Camera-type eye (tissue), 1 donor: ENCODE data around the gene NR2F1-AS1. TPM values are rescaled to one million over a fixed set of nuclear protein-coding genes. Genes with fewer than 3 reads are reported as not detected.

Source experiments
- total RNA-seq: library from RNA; depleted of rRNA; stranded (reverse); fragments of >200 nt; gene quantifications from one replicate; pipeline ENCODE4 v1.2.3, GENCODE V29; 2014

NR2F1-AS1 gene
- 32.1 TPM for total RNA-seq

GRCh38 chr5:93580927-93581445, at the start of gene NR2F1-AS1:
Gene NR2F1-AS1 (minus strand): TSS chr5:93581219.

GRCh38 chr5:93582677-93583438, 1.8 kb upstream of the NR2F1-AS1 start, which contains the start of gene NR2F1:
Gene NR2F1 (plus strand): TSS chr5:93583222. CDS start chr5:93585024, 1,802 bp downstream.

Other genes starting within 250 kb of the NR2F1-AS1 start
- 82.4 TPM for gene NR2F1, start 2.0 kb upstream of the NR2F1-AS1 start, total RNA-seq
- gene POU5F2, start 160.4 kb upstream of the NR2F1-AS1 start, total RNA-seq = 8.9 TPM